Measurements from ENCODE around the gene CELF4.

GRCh38 chr18:37222999-37223378, 342.6 kb downstream of the CELF4 start:
- no peak for TF ChIP-seq POLR2AphosphoS5 (IDR thresholded peaks at IDR 0.05; ENCODE audit: borderline replicate concordance, low read depth, low read length)
- no peak for TF ChIP-seq EZH2 (IDR thresholded peaks at IDR 0.05)
- no peak for TF ChIP-seq FOXP2 (optimal IDR thresholded peaks at IDR 0.05; ENCODE audit: control extremely low read depth, extremely low read length, insufficient read depth)

Measured in SK-N-MC (cell line).